HepG2 (cell line): ENCODE measurements around the gene RPL27A. TPM values are rescaled to one million over a fixed set of nuclear protein-coding genes. Genes with fewer than 3 reads are reported as not detected.
A peak's percentile ranks its signal among the peaks of the same experiment; 100 is the strongest.

ENCODE experiments used
- ETV5 ChIP-seq: IDR thresholded peaks from 2 replicates; pipeline ENCODE4 v1.6.1; 2018; ENCODE audit warnings: missing biosample characterization, missing genetic modification reagents, inconsistent platforms, borderline replicate concordance
- MED1 ChIP-seq: sonication (generic); formaldehyde crosslinking; IDR thresholded peaks from 2 replicates; pipeline ENCODE4 v1.4.0; 2020; ENCODE audit warnings: missing genetic modification reagents
- REPIN1 ChIP-seq: sonication (generic); formaldehyde crosslinking; IDR thresholded peaks from 2 replicates; pipeline ENCODE4 v1.8.0; 2022; ENCODE audit warnings: missing genetic modification reagents, low read depth, mild to moderate bottlenecking, borderline replicate concordance
- SALL1 ChIP-seq: sonication (generic); formaldehyde crosslinking; IDR thresholded peaks from 2 replicates; pipeline ENCODE4 v1.8.0; 2022; ENCODE audit warnings: mild to moderate bottlenecking, missing genetic modification reagents
- ZZZ3 ChIP-seq: sonication (generic); formaldehyde crosslinking; IDR thresholded peaks from 2 replicates; pipeline ENCODE4 v1.4.0; 2020; ENCODE audit warnings: missing genetic modification reagents, mild to moderate bottlenecking, borderline replicate concordance
- polyA plus RNA-seq, 8 experiments: library from polyadenylated mRNA; depleted of rRNA in 3 of 8; stranded (reverse) in 7 of 8; unstranded in 1 of 8; fragments of >200 nt; fragmentation: Illumina TruSeq in 4 of 8; extraction: Trizol in 4 of 8; gene quantifications; 2 replicates each; pipeline versions ENCODE4 v1.2.1 to v1.2.3, GENCODE V29; 2011 to 2016; ENCODE audit warnings: low read depth in 4 of 8, missing spikeins in 1 of 8, mixed read lengths in 1 of 8; ENCODE audit not compliant: insufficient read depth in 1 of 8
- total RNA-seq, 5 experiments: library from RNA; depleted of rRNA; stranded (reverse); fragments of >200 nt; fragmentation: Illumina TruSeq; extraction: Trizol; gene quantifications; 2 replicates each; pipeline ENCODE4 v1.2.3, GENCODE V29; 2016; ENCODE audit warnings: low read depth in 1 of 5
- TF ChIP-seq, protein P1 (sequence below): sonication (generic); formaldehyde crosslinking; IDR thresholded peaks from 2 replicates; pipeline ENCODE4 v1.4.0; 2020; ENCODE audit warnings: missing genetic modification reagents, borderline replicate concordance
- TF ChIP-seq, protein P2 (sequence below): sonication (generic); formaldehyde crosslinking; IDR thresholded peaks from 2 replicates; pipeline ENCODE4 v1.4.0; 2020; ENCODE audit warnings: missing genetic modification reagents, low read depth, mild to moderate bottlenecking, borderline replicate concordance
- TF ChIP-seq, protein P3 (sequence below): sonication (generic); formaldehyde crosslinking; conservative IDR thresholded peaks from 2 replicates; pipeline ENCODE4 v1.4.0; 2020; ENCODE audit warnings: mild to moderate bottlenecking, missing genetic modification reagents, moderate library complexity
- TF ChIP-seq, protein P4 (sequence below): sonication (generic); formaldehyde crosslinking; IDR thresholded peaks from 2 replicates; pipeline ENCODE4 v1.4.0; 2020; ENCODE audit warnings: mild to moderate bottlenecking, low read depth, missing genetic modification reagents

RPL27A gene
- total and polyA plus RNA-seq, 2 of the 13 experiments (the other 11 are each of a cell fraction or from before 2014, with no cell fraction given), result 1,531 to 2,153 TPM

DNA sequence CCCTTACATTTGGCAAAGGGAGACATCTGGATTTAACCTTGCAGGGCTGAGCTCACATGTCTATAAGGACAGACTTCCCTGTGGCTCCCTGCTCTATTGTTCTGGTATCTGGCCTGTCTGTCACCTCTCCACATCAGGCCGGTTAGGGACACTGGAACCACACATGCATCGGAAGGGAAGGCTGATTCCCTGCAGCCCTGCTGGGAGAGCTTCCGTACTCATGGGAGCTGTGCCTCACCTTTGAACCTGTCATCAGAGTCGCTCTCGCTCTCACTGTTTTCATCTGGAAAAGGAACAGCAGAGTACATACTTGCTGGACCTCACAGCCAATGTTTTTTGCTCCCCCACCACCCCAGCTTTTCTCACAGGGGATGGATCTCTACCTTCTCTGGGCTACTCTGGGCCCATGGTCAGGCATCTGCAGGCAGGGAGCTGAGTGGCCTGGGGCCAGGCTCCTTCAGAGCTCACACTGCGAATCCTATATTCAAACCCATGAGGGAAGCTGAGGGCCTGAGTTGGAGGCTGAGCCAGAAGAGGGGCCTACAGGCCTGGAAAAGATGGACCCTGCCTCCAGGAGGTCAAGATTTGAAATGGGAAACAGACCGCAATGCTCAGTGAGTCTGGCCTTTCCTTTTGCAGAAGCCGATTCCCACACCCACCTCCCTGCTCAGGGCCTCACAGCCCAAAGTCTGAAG is 31.3 kb downstream of the RPL27A start (continued):
- TF ChIP-seq, protein P1, sequence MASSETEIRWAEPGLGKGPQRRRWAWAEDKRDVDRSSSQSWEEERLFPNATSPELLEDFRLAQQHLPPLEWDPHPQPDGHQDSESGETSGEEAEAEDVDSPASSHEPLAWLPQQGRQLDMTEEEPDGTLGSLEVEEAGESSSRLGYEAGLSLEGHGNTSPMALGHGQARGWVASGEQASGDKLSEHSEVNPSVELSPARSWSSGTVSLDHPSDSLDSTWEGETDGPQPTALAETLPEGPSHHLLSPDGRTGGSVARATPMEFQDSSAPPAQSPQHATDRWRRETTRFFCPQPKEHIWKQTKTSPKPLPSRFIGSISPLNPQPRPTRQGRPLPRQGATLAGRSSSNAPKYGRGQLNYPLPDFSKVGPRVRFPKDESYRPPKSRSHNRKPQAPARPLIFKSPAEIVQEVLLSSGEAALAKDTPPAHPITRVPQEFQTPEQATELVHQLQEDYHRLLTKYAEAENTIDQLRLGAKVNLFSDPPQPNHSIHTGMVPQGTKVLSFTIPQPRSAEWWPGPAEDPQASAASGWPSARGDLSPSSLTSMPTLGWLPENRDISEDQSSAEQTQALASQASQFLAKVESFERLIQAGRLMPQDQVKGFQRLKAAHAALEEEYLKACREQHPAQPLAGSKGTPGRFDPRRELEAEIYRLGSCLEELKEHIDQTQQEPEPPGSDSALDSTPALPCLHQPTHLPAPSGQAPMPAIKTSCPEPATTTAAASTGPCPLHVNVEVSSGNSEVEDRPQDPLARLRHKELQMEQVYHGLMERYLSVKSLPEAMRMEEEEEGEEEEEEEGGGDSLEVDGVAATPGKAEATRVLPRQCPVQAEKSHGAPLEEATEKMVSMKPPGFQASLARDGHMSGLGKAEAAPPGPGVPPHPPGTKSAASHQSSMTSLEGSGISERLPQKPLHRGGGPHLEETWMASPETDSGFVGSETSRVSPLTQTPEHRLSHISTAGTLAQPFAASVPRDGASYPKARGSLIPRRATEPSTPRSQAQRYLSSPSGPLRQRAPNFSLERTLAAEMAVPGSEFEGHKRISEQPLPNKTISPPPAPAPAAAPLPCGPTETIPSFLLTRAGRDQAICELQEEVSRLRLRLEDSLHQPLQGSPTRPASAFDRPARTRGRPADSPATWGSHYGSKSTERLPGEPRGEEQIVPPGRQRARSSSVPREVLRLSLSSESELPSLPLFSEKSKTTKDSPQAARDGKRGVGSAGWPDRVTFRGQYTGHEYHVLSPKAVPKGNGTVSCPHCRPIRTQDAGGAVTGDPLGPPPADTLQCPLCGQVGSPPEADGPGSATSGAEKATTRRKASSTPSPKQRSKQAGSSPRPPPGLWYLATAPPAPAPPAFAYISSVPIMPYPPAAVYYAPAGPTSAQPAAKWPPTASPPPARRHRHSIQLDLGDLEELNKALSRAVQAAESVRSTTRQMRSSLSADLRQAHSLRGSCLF (CRISPR knock-in tag), result no peak
- TF ChIP-seq ETV5, result peak; percentile 41
- TF ChIP-seq, protein P2, sequence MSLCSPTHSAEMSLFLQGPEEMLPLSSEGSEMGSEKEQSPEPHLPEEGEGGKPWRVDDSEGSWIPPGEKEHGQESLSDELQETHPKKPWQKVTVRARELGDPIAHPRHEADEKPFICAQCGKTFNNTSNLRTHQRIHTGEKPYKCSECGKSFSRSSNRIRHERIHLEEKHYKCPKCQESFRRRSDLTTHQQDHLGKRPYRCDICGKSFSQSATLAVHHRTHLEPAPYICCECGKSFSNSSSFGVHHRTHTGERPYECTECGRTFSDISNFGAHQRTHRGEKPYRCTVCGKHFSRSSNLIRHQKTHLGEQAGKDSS (CRISPR knock-in tag), result 0 out of 2 replicates have a peak, but pooled peaks have one; percentile 59
- TF ChIP-seq, protein P3, sequence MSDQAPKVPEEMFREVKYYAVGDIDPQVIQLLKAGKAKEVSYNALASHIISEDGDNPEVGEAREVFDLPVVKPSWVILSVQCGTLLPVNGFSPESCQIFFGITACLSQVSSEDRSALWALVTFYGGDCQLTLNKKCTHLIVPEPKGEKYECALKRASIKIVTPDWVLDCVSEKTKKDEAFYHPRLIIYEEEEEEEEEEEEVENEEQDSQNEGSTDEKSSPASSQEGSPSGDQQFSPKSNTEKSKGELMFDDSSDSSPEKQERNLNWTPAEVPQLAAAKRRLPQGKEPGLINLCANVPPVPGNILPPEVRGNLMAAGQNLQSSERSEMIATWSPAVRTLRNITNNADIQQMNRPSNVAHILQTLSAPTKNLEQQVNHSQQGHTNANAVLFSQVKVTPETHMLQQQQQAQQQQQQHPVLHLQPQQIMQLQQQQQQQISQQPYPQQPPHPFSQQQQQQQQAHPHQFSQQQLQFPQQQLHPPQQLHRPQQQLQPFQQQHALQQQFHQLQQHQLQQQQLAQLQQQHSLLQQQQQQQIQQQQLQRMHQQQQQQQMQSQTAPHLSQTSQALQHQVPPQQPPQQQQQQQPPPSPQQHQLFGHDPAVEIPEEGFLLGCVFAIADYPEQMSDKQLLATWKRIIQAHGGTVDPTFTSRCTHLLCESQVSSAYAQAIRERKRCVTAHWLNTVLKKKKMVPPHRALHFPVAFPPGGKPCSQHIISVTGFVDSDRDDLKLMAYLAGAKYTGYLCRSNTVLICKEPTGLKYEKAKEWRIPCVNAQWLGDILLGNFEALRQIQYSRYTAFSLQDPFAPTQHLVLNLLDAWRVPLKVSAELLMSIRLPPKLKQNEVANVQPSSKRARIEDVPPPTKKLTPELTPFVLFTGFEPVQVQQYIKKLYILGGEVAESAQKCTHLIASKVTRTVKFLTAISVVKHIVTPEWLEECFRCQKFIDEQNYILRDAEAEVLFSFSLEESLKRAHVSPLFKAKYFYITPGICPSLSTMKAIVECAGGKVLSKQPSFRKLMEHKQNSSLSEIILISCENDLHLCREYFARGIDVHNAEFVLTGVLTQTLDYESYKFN (CRISPR knock-in tag), result peak; percentile 49; the same call in 1 of the 2 replicates
- TF ChIP-seq REPIN1 (CRISPR knock-in tag), result no peak
- peak; percentile 35; the same call in 1 of the 2 replicates for TF ChIP-seq MED1 (CRISPR knock-in tag)
- TF ChIP-seq, protein P4, sequence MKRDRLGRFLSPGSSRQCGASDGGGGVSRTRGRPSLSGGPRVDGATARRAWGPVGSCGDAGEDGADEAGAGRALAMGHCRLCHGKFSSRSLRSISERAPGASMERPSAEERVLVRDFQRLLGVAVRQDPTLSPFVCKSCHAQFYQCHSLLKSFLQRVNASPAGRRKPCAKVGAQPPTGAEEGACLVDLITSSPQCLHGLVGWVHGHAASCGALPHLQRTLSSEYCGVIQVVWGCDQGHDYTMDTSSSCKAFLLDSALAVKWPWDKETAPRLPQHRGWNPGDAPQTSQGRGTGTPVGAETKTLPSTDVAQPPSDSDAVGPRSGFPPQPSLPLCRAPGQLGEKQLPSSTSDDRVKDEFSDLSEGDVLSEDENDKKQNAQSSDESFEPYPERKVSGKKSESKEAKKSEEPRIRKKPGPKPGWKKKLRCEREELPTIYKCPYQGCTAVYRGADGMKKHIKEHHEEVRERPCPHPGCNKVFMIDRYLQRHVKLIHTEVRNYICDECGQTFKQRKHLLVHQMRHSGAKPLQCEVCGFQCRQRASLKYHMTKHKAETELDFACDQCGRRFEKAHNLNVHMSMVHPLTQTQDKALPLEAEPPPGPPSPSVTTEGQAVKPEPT (CRISPR knock-in tag), result 0 out of 2 replicates have a peak, but pooled peaks have one; percentile 22
- peak; percentile 45; the same call in 1 of the 2 replicates for TF ChIP-seq SALL1
- 0 out of 2 replicates have a peak, but pooled peaks have one; percentile 36 for TF ChIP-seq ZZZ3
- TF ChIP-seq, all 625 proteins: peak for 21
